Caco-2 (cell line): ENCODE data around the gene ABHD17B. TPM values are rescaled to one million over a fixed set of nuclear protein-coding genes. Genes with fewer than 3 reads are reported as not detected.

Source experiments
- BruUV-seq: library from RNA; stranded (reverse); fragments of 400-500 nt; replicated peaks from 2 replicates; lab custom pipeline; 2021; lab: Mats Ljungman, UMichigan
- CTCF ChIA-PET: fragments of 300-600 bp; sonication (Branson Sonifier 250); formaldehyde crosslinking; loops from one replicate; lab custom pipeline; 2022; ENCODE audit warnings: antibody characterized with exemption; lab: Charles Lee
- POLR2A ChIA-PET: fragments of 300-600 bp; sonication (Branson Sonifier 250); formaldehyde crosslinking; loops from one replicate; lab custom pipeline; 2022; ENCODE audit warnings: antibody characterized with exemption; lab: Charles Lee
- DNase-seq, 2 experiments: peaks; one replicate each; pipeline versions ENCODE4 v3.0.0 to v3.0.0-alpha.2; 2020 to 2022
- H3K27me3 ChIP-seq: replicated peaks from 2 replicates; pipeline ENCODE4 v1.6.0; 2011; ENCODE audit warnings: low read length; ENCODE audit not compliant: control insufficient read depth, insufficient read depth
- H3K36me3 ChIP-seq: 2 replicates; pipeline ENCODE4 v1.5.1; 2011; ENCODE audit warnings: low read length; ENCODE audit not compliant: control insufficient read depth, insufficient read depth
- H3K4me1 ChIP-seq: fragments of 250-450 bp; sonication (Bioruptor Pico); 2 replicates; pipeline ENCODE4 v1.5.1; 2020; ENCODE audit warnings: mild to moderate bottlenecking
- H3K4me3 ChIP-seq: 2 replicates; pipeline ENCODE4 v1.5.1; 2011; ENCODE audit warnings: low read depth, mild to moderate bottlenecking, control low read depth, low read length
- H3K9me3 ChIP-seq: fragments of 250-450 bp; sonication (Bioruptor Pico); 2 replicates; pipeline ENCODE4 v1.5.1; 2020; ENCODE audit warnings: mild to moderate bottlenecking, moderate library complexity
- H3K27ac Mint-ChIP-seq: one replicate; pipeline ENCODE4 v1.8.0; 2022; ENCODE audit warnings: mixed read lengths; ENCODE audit not compliant: unreplicated experiment
- H3K27me3 Mint-ChIP-seq: one replicate; pipeline ENCODE4 v1.8.0; 2022; ENCODE audit warnings: mixed read lengths; ENCODE audit not compliant: insufficient read depth, unreplicated experiment
- H3K36me3 Mint-ChIP-seq: one replicate; pipeline ENCODE4 v1.8.0; 2022; ENCODE audit warnings: mild to moderate bottlenecking, mixed read lengths; ENCODE audit not compliant: insufficient read depth, unreplicated experiment
- H3K4me1 Mint-ChIP-seq: one replicate; pipeline ENCODE4 v1.8.0; 2022; ENCODE audit warnings: low read depth, mixed read lengths; ENCODE audit not compliant: unreplicated experiment
- H3K4me3 Mint-ChIP-seq: one replicate; pipeline ENCODE4 v1.8.0; 2022; ENCODE audit warnings: mild to moderate bottlenecking, moderate library complexity, mixed read lengths; ENCODE audit not compliant: unreplicated experiment
- H3K9me3 Mint-ChIP-seq: one replicate; pipeline ENCODE4 v1.8.0; 2022; ENCODE audit warnings: mixed read lengths; ENCODE audit not compliant: unreplicated experiment
- intact Hi-C: fragments of 100-400 bp; cut with micrococcal nuclease; formaldehyde crosslinking; loops from one replicate; pipeline ENCODE4 v1.10.0; 2022; ENCODE audit not compliant: unreplicated experiment
- total RNA-seq: library from RNA; stranded (reverse); gene quantifications from 2 replicates; pipeline ENCODE4 v1.2.3, GENCODE V29; 2022
- TF ChIP-seq, protein P1 (sequence below), 2 experiments: fragments of 200-600 bp in 1 of 2; IDR thresholded peaks; 1 replicate in 1 of 2; 2 replicates in 1 of 2; pipeline versions ENCODE4 v1.5.1 to v1.8.0; 2011 to 2022; ENCODE audit warnings: antibody characterized with exemption in 1 of 2, control low read depth in 1 of 2, inconsistent platforms in 1 of 2, low read depth in 1 of 2, low read length in 1 of 2, mild to moderate bottlenecking in 1 of 2, moderate library complexity in 1 of 2; ENCODE audit not compliant: insufficient read depth in 1 of 2, severe bottlenecking in 1 of 2, unreplicated experiment in 1 of 2

ABHD17B gene
- total RNA-seq, 1 experiment from 2014 or later: 6.9 TPM

- Histone ChIP-seq H3K36me3 (no peaks in the 10 kb centered on the region), H3K4me3 (no peak overlapping the region), H3K9me3 (no peaks in the 10 kb centered on the region), H3K4me1 (no peaks in the 10 kb centered on the region), H3K27me3 (no peaks in the 10 kb centered on the region)
- TF ChIP-seq, protein P1, sequence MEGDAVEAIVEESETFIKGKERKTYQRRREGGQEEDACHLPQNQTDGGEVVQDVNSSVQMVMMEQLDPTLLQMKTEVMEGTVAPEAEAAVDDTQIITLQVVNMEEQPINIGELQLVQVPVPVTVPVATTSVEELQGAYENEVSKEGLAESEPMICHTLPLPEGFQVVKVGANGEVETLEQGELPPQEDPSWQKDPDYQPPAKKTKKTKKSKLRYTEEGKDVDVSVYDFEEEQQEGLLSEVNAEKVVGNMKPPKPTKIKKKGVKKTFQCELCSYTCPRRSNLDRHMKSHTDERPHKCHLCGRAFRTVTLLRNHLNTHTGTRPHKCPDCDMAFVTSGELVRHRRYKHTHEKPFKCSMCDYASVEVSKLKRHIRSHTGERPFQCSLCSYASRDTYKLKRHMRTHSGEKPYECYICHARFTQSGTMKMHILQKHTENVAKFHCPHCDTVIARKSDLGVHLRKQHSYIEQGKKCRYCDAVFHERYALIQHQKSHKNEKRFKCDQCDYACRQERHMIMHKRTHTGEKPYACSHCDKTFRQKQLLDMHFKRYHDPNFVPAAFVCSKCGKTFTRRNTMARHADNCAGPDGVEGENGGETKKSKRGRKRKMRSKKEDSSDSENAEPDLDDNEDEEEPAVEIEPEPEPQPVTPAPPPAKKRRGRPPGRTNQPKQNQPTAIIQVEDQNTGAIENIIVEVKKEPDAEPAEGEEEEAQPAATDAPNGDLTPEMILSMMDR (IDR thresholded peaks at IDR 0.05; ENCODE audit: insufficient read depth in 1 of 2, low read depth in 1 of 2, low read length in 1 of 2, severe bottlenecking in 1 of 2, unreplicated experiment in 1 of 2): no peak
- POLR2A ChIA-PET: no interaction called here
- H3K9me3 Mint-ChIP-seq: no peaks in the 10 kb centered on the region
- no peaks in the 10 kb centered on the region for H3K27me3 Mint-ChIP-seq
- H3K4me1 Mint-ChIP-seq: peaks cover 7% of the 10 kb centered on the region
- no peak overlapping the region for H3K4me3 Mint-ChIP-seq
- H3K27ac Mint-ChIP-seq: no peak overlapping the region
- no peaks in the 10 kb centered on the region for H3K36me3 Mint-ChIP-seq
- no TSS peak for BruUV-seq
- intact Hi-C loops: no loop called here
- no peak for DNase-seq
- CTCF ChIA-PET: no interaction called here
Measured at GRCh38 chr9:71820403-71820921, 90.5 kb downstream of the ABHD17B start.

GRCh38 chr9:71819115-71819739 is 91.8 kb downstream of the ABHD17B start:
- intact Hi-C loops: loop anchor here (5.0 kb wide), 1 partner anchor 93 kb away; the partner anchor contains the start of genes ABHD17B and C9orf85
- POLR2A ChIA-PET: no interaction called here
- Histone ChIP-seq H3K4me3 (no peak overlapping the region), H3K27me3 (no peaks in the 10 kb centered on the region), H3K9me3 (no peaks in the 10 kb centered on the region), H3K36me3 (no peaks in the 10 kb centered on the region), H3K4me1 (no peaks in the 10 kb centered on the region)
- CTCF ChIA-PET: no interaction called here
- BruUV-seq: no TSS peak
- Mint-ChIP-seq H3K27me3 (no peaks in the 10 kb centered on the region), H3K9me3 (no peaks in the 10 kb centered on the region), H3K27ac (no peak overlapping the region), H3K4me3 (no peak overlapping the region), H3K36me3 (no peaks in the 10 kb centered on the region), H3K4me1 (peaks cover 7% of the 10 kb centered on the region)
- TF ChIP-seq, protein P1 (IDR thresholded peaks at IDR 0.05; ENCODE audit: insufficient read depth in 1 of 2, low read depth in 1 of 2, low read length in 1 of 2, severe bottlenecking in 1 of 2, unreplicated experiment in 1 of 2): peak in 1 of 2 experiments; percentile 16
- peak in 1 of 2 experiments; percentile 5 for DNase-seq

DNA sequence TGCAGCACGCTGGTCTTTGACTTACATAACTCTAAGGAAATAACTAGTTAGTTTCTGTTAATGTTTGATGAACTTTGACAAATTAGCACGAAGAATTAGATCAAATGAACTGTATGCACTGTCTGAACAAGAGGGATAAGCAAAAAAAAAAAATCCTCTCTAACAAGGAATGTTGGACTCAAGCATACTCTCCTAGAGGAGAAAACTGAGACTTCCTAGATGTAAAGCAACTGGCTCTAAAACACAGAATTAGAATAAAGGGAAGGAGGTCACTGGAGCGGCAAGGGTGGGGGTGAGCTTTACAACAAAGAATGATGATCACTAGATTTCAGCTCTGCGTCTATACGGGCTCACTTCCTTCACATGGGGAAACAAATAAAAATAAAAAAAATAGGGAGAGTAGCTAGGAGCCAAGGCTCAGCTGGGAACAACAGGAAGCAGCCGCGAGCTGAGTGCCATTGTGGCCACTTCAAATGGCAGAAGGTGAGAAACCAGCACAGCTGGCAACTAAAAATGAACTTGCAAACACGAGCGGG is 94.0 kb downstream of the ABHD17B start:
- TF ChIP-seq, protein P1 (IDR thresholded peaks at IDR 0.05; ENCODE audit: insufficient read depth in 1 of 2, low read depth in 1 of 2, low read length in 1 of 2, severe bottlenecking in 1 of 2, unreplicated experiment in 1 of 2): no peak
- H3K4me3 ChIP-seq: no peak overlapping the region
- Mint-ChIP-seq H3K4me3 (no peak overlapping the region), H3K27ac (no peak overlapping the region), H3K36me3 (no peaks in the 10 kb centered on the region), H3K27me3 (no peaks in the 10 kb centered on the region), H3K4me1 (no peaks in the 10 kb centered on the region), H3K9me3 (no peaks in the 10 kb centered on the region)
- no TSS peak for BruUV-seq
- intact Hi-C loops: loop anchor here (5.0 kb wide), 1 partner anchor 95 kb away; the partner anchor contains the start of genes ABHD17B and C9orf85
- H3K27me3 ChIP-seq: no peaks in the 10 kb centered on the region
- H3K4me1 ChIP-seq: no peaks in the 10 kb centered on the region
- no peaks in the 10 kb centered on the region for H3K36me3 ChIP-seq
- ChIA-PET POLR2A (no interaction called here), CTCF (no interaction called here)
- DNase-seq: no peak
- no peaks in the 10 kb centered on the region for H3K9me3 ChIP-seq

Other genes starting within 250 kb of the ABHD17B start
- gene CEMIP2, start 142.7 kb downstream of the ABHD17B start, total RNA-seq: 28.4 and 37.2 TPM in 2 replicates
- 2.4 TPM in 2 replicates for gene C9orf85, start 446 bp upstream of the ABHD17B start, total RNA-seq
- gene C9orf57, start 149.4 kb upstream of the ABHD17B start, total RNA-seq: not detected in 2 replicates
- 3.1 and 3.5 TPM in 2 replicates for gene GDA, start 238.2 kb upstream of the ABHD17B start, total RNA-seq